GM12864 (cell line): Measurements from ENCODE around the gene SPDL1.

Experiments used
- DNase-seq: peaks from one replicate; pipeline ENCODE4 v3.0.0-alpha.2; 2011; ENCODE audit warnings: low read depth
- H3K4me3 ChIP-seq: 2 replicates; pipeline ENCODE4 v1.5.1; 2011; ENCODE audit warnings: mild to moderate bottlenecking, low read depth, low read length, control low read depth
- CTCF ChIP-seq: IDR thresholded peaks from 2 replicates; pipeline ENCODE4 v1.5.1; 2011; ENCODE audit warnings: low read depth, mild to moderate bottlenecking, moderate library complexity, low read length, control low read depth, inconsistent platforms; ENCODE audit errors: missing control alignments

Gene SPDL1

GRCh38 chr5:169636477-169637084 is 53.0 kb downstream of the SPDL1 start:
- DNase-seq, result no peak
- TF ChIP-seq CTCF, result no peak
- peak overlapping the region; percentile 84 for H3K4me3 ChIP-seq

GRCh38 chr5:169637085-169637548 is 53.5 kb downstream of the SPDL1 start, which contains the start of gene DOCK2:
Gene DOCK2, plus strand, starts transcription at chr5:169637275. Its CDS starts 52 bp downstream, at chr5:169637327.
- peak; percentile 57 for DNase-seq
- no peak for TF ChIP-seq CTCF
- peak within 1 kb of the TSS; percentile 84 for H3K4me3 ChIP-seq

- TF ChIP-seq CTCF, result no peak
- peak; percentile 55 for DNase-seq
- peak overlapping the region; percentile 84 for H3K4me3 ChIP-seq
Measured at GRCh38 chr5:169637549-169638121, 54.1 kb downstream of the SPDL1 start.

GRCh38 chr5:169641253-169641652 is 57.7 kb downstream of the SPDL1 start:
- TF ChIP-seq CTCF, result no peak
- no peak for DNase-seq
- no peak overlapping the region for H3K4me3 ChIP-seq

GRCh38 chr5:169646856-169647255 is 63.3 kb downstream of the SPDL1 start:
- DNase-seq, result no peak
- no peak overlapping the region for H3K4me3 ChIP-seq
- no peak for TF ChIP-seq CTCF

GRCh38 chr5:169647566-169647965 is 64.0 kb downstream of the SPDL1 start:
- no peak for DNase-seq

More at GRCh38 chr5:169647566-169647965, 64.0 kb downstream of the SPDL1 start:
- H3K4me3 ChIP-seq, result peak overlapping the region; percentile 15; the same call in 1 of the 2 replicates
- no peak for TF ChIP-seq CTCF
